Endothelial cell of umbilical vein (primary cell): ENCODE data around the gene TPD52L2. TPM values are rescaled to one million over a fixed set of nuclear protein-coding genes. Genes with fewer than 3 reads are reported as not detected.

Experiments used
- BruUV-seq: library from RNA; stranded (reverse); fragments of 400-500 nt; replicated peaks from 2 replicates; lab custom pipeline; 2021; lab: Mats Ljungman, UMichigan
- CTCF ChIA-PET: fragments of 300-600, 350-600 bp; sonication (Branson Sonifier 250); formaldehyde crosslinking; loops from one replicate; lab custom pipeline; 2021; ENCODE audit warnings: antibody characterized with exemption, inconsistent platforms; lab: Charles Lee
- POLR2A ChIA-PET: fragments of 300-600, 350-600 bp; sonication (Branson Sonifier 250); formaldehyde crosslinking; loops from one replicate; lab custom pipeline; 2021; ENCODE audit warnings: antibody characterized with exemption, inconsistent platforms; lab: Charles Lee
- DNase-seq: peaks from one replicate; pipeline ENCODE4 v3.0.0-alpha.2; 2011; ENCODE audit warnings: low read depth, low spot score
- FAIRE-seq: peaks from 2 replicates; lab custom pipeline; 2011; peaks lifted over from hg19 to GRCh38; lab: Jason Lieb, UNC
- H2AFZ ChIP-seq: 2 replicates; pipeline ENCODE4 v1.6.0; 2012; ENCODE audit warnings: low read depth, low read length, control low read depth, inconsistent platforms
- H3K27ac ChIP-seq: 2 replicates; pipeline ENCODE4 v1.5.1; 2011; ENCODE audit warnings: low read depth, mild to moderate bottlenecking, control low read depth, low read length, moderate library complexity; ENCODE audit not compliant: insufficient read depth
- H3K27me3 ChIP-seq, 2 experiments: 2 replicates each; pipeline versions ENCODE4 v1.6.0 to v1.6.1; 2011; ENCODE audit warnings: low read length in 2 of 2, mixed read lengths in 1 of 2; ENCODE audit not compliant: control insufficient read depth in 2 of 2, insufficient read depth in 2 of 2
- H3K36me3 ChIP-seq, 2 experiments: 2 replicates in 1 of 2; 3 replicates in 1 of 2; pipeline ENCODE4 v1.5.1; 2011; ENCODE audit warnings: low read length in 2 of 2, mild to moderate bottlenecking in 1 of 2, moderate library complexity in 1 of 2; ENCODE audit not compliant: control insufficient read depth in 2 of 2, insufficient read depth in 2 of 2; ENCODE audit errors: extremely low read depth in 1 of 2
- H3K4me1 ChIP-seq: 3 replicates; pipeline ENCODE4 v1.5.1; 2011; ENCODE audit warnings: mild to moderate bottlenecking, low read length; ENCODE audit not compliant: control insufficient read depth, insufficient read depth; ENCODE audit errors: extremely low read depth
- H3K4me2 ChIP-seq: 2 replicates; pipeline ENCODE4 v1.6.1; 2011; ENCODE audit warnings: low read length, control low read depth, mixed read lengths; ENCODE audit not compliant: insufficient read depth
- H3K4me3 ChIP-seq, 3 experiments: fragments of 200-600 bp in 1 of 3; sonication (generic), shearing (Covaris generic) in 1 of 3; replicated peaks in 1 of 3; 2 replicates each; pipeline ENCODE4 v1.5.1; 2011 to 2016; ENCODE audit warnings: control low read depth in 3 of 3, low read length in 3 of 3, mild to moderate bottlenecking in 2 of 3, inconsistent platforms in 1 of 3, low read depth in 1 of 3, moderate library complexity in 1 of 3; ENCODE audit not compliant: insufficient read depth in 1 of 3
- H3K79me2 ChIP-seq: 2 replicates; pipeline ENCODE4 v1.6.0; 2012; ENCODE audit warnings: low read length, inconsistent platforms; ENCODE audit not compliant: control insufficient read depth, insufficient read depth
- H3K9ac ChIP-seq: replicated peaks from 2 replicates; pipeline ENCODE3; 2011; ENCODE audit warnings: low read length, control low read depth; ENCODE audit not compliant: insufficient read depth; ENCODE audit errors: extremely low read depth
- H3K9me1 ChIP-seq: replicated peaks from 3 replicates; pipeline ENCODE4 v1.6.0; 2011; ENCODE audit warnings: mild to moderate bottlenecking, low read length; ENCODE audit not compliant: control insufficient read depth, insufficient read depth; ENCODE audit errors: extremely low read depth
- H3K9me3 ChIP-seq: replicated peaks from 2 replicates; pipeline ENCODE4 v1.5.1; 2012; ENCODE audit warnings: low read length, inconsistent platforms; ENCODE audit not compliant: control insufficient read depth, insufficient read depth
- H4K20me1 ChIP-seq: replicated peaks from 2 replicates; pipeline ENCODE3; 2011; ENCODE audit warnings: mild to moderate bottlenecking, low read length; ENCODE audit not compliant: control insufficient read depth, insufficient read depth; ENCODE audit errors: extremely low read depth
- EZH2 ChIP-seq: IDR thresholded peaks from 2 replicates; pipeline ENCODE4 v1.6.1; 2012; ENCODE audit warnings: borderline replicate concordance, low read depth, mild to moderate bottlenecking, moderate library complexity, low read length, inconsistent platforms; ENCODE audit not compliant: severe bottlenecking
- FOS ChIP-seq: IDR thresholded peaks from 2 replicates; pipeline ENCODE4 v1.6.1; 2011; ENCODE audit warnings: mild to moderate bottlenecking, low read length, moderate library complexity, borderline replicate concordance; ENCODE audit not compliant: insufficient read depth
- GATA2 ChIP-seq: IDR thresholded peaks from 2 replicates; pipeline ENCODE4 v1.7.0; 2011; ENCODE audit warnings: low read depth, mild to moderate bottlenecking, moderate library complexity, mixed read lengths, low read length; ENCODE audit not compliant: insufficient read length, insufficient read depth
- JUN ChIP-seq: IDR thresholded peaks from 2 replicates; pipeline ENCODE4 v1.6.1; 2011; ENCODE audit warnings: borderline replicate concordance, low read depth; ENCODE audit not compliant: insufficient read length, insufficient read depth
- MYC ChIP-seq: IDR thresholded peaks from one replicate; pipeline ENCODE4 v1.6.1; 2011; ENCODE audit warnings: mild to moderate bottlenecking, low read depth, low read length
- POLR2A ChIP-seq: IDR thresholded peaks from 2 replicates; pipeline ENCODE4 v1.6.1; 2012; ENCODE audit warnings: low read depth, mild to moderate bottlenecking, control low read depth, low read length
- POLR2AphosphoS5 ChIP-seq: IDR thresholded peaks from 2 replicates; pipeline ENCODE4 v1.6.1; 2012; ENCODE audit warnings: low read depth, mild to moderate bottlenecking, control low read depth, low read length, moderate library complexity; ENCODE audit not compliant: insufficient read depth
- dilution Hi-C: fragments of 300-500 bp; cut with MboI; formaldehyde crosslinking; loops from one replicate; pipeline ENCODE4 v1.15.0; 2019; ENCODE audit warnings: low sequenced_read_pairs; ENCODE audit not compliant: extremely low pct_ligation_motif_present
- intact Hi-C: fragments of 100-400 bp; cut with micrococcal nuclease; formaldehyde crosslinking; loops from one replicate; pipeline ENCODE4 v1.10.0; 2022
- polyA plus RNA-seq, 4 experiments: library from polyadenylated mRNA; depleted of rRNA in 3 of 4; stranded (reverse) in 3 of 4; unstranded in 1 of 4; fragments of >200 nt; gene quantifications; 2 replicates each; pipeline versions ENCODE4 v1.2.1 to v1.2.3, GENCODE V29; 2011 to 2012; ENCODE audit warnings: missing spikeins in 1 of 4
- total RNA-seq: library from RNA; stranded (reverse); gene quantifications from 2 replicates; pipeline ENCODE4 v1.2.3, GENCODE V29; 2021
- TF ChIP-seq, protein P1 (sequence below), 2 donors: IDR thresholded peaks; 1 replicate in 1 of 2; 2 replicates in 1 of 2; pipeline ENCODE4 v1.5.1; 2011; ENCODE audit warnings: low read length in 2 of 2, mild to moderate bottlenecking in 2 of 2, moderate library complexity in 2 of 2, control low read depth in 1 of 2, inconsistent platforms in 1 of 2, low read depth in 1 of 2; ENCODE audit not compliant: insufficient read depth in 1 of 2; ENCODE audit errors: extremely low read depth in 1 of 2
- TF ChIP-seq, protein P2 (sequence below): IDR thresholded peaks from 2 replicates; pipeline ENCODE4 v1.6.1; 2011; ENCODE audit not compliant: insufficient read depth, insufficient read length

Gene TPD52L2
- total and polyA plus RNA-seq, 2 donors (not counting 3 experiments of a cell fraction or from before 2014, with no cell fraction given), result 123 to 142 TPM

DNA sequence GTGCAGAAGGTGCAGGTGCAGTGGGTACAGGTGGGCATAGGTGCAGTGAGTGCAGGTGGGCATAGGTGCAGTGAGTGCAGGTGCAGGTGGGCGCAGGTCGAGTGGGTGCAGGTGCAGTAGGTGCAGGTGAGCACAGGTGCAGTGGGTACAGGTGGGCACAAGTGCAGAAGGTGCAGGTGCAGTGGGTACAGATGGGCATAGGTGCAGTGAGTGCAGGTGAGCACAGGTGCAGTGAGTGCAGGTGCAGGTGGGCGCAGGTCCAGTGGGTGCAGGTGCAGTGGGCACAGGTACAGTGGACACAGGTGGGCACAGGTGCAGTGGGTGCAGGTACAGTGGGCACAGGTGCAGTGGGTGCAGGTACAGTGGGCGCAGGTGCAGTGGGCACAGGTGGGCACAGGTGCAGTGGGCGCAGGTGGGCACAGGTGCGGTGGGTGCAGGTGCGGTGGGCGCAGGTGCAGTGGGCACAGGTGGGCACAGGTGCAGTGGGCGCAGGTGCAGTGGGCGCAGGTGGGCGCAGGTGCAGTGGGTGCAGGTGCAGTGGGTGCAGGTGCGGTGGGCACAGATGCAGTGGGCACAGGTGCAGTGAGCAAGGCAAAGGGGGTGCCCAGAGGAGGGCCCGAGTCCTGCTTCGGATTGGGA, 49.3 kb upstream of the TPD52L2 start:
- intact Hi-C loops, result no loop called here

More for the DNA sequence above, 49.3 kb upstream of the TPD52L2 start:
- Histone ChIP-seq H3K27ac (no peak overlapping the region), H3K9ac (no peak overlapping the region), H3K9me1 (no peaks in the 10 kb centered on the region), H2AFZ (no peak overlapping the region), H3K36me3 (no peaks in the 10 kb centered on the region), H3K4me1 (no peaks in the 10 kb centered on the region), H3K79me2 (no peaks in the 10 kb centered on the region), H3K4me2 (no peak overlapping the region), H4K20me1 (no peaks in the 10 kb centered on the region), H3K9me3 (no peaks in the 10 kb centered on the region), H3K4me3 (no peak overlapping the region), H3K27me3 (no peaks in the 10 kb centered on the region)
- ChIA-PET CTCF (interaction anchor here (1.2 kb wide), 1 partner anchor 50 kb away, joined by 5 read pairs; the partner anchor contains the start of gene TPD52L2), POLR2A (no interaction called here)
- DNase-seq (no peak), FAIRE-seq (no peak)
- dilution Hi-C loops, result no loop called here
- BruUV-seq, result no TSS peak
- TF ChIP-seq POLR2AphosphoS5, result no peak
- no peak for TF ChIP-seq EZH2
- no peak for TF ChIP-seq POLR2A
- TF ChIP-seq FOS, result no peak
- TF ChIP-seq, protein P1, sequence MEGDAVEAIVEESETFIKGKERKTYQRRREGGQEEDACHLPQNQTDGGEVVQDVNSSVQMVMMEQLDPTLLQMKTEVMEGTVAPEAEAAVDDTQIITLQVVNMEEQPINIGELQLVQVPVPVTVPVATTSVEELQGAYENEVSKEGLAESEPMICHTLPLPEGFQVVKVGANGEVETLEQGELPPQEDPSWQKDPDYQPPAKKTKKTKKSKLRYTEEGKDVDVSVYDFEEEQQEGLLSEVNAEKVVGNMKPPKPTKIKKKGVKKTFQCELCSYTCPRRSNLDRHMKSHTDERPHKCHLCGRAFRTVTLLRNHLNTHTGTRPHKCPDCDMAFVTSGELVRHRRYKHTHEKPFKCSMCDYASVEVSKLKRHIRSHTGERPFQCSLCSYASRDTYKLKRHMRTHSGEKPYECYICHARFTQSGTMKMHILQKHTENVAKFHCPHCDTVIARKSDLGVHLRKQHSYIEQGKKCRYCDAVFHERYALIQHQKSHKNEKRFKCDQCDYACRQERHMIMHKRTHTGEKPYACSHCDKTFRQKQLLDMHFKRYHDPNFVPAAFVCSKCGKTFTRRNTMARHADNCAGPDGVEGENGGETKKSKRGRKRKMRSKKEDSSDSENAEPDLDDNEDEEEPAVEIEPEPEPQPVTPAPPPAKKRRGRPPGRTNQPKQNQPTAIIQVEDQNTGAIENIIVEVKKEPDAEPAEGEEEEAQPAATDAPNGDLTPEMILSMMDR (IDR thresholded peaks at IDR 0.05; ENCODE audit: extremely low read depth in 1 of 2, insufficient read depth in 1 of 2, low read depth in 1 of 2, low read length in 2 of 2), result no peak
- no peak for TF ChIP-seq GATA2
- TF ChIP-seq, protein P2, sequence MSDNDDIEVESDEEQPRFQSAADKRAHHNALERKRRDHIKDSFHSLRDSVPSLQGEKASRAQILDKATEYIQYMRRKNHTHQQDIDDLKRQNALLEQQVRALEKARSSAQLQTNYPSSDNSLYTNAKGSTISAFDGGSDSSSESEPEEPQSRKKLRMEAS, result no peak
- TF ChIP-seq MYC, result no peak
- no peak for TF ChIP-seq JUN
